ENCODE measurements around the gene ARTN.

Gene ARTN

DNA sequence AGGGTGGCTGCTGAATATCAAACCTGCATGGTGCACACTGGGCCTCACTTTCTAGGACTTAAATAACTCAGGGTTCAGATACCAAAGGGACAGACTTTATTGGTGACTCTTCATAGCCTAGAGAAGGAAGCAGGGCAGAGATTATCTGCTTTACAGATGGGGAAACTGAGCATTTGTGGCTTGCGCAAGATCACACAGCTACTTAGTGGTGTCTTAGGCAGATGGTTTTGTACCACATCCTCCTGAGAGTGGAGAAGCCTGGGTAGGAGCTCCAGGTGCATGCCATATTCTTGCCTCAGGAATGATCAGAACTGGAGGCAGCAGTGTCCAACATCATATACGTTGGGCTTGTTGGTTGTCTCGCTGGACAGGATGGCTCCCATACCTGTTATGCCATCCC, 29.4 kb downstream of the ARTN start:
- TF ChIP-seq POLR2A (IDR thresholded peaks at IDR 0.05; ENCODE audit: low read depth, low read length): no peak
- no peak for DNase-seq (ENCODE audit: insufficient read length)
- FAIRE-seq: no peak

DNA sequence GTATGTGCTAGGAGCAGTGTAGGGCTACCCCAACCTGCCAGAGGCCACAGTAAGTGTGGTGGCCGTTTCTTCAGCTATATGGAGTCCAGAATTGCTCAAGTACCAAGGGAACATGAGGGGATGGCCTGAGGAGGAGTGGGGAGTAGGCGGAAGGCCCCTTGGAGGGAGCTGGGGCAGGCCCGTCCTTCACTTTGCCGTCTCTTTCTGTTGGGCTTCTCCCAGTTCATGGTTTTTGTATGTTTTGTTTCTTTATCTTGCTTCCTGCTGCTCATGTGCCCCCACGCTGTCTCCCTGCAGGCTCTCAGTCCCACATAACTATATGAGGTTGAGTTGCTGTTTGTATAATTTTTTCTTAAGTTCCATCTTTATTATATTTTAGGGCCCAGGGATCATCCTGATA, 30.3 kb downstream of the ARTN start:
- no peak for DNase-seq (ENCODE audit: insufficient read length)
- FAIRE-seq: no peak

DNA sequence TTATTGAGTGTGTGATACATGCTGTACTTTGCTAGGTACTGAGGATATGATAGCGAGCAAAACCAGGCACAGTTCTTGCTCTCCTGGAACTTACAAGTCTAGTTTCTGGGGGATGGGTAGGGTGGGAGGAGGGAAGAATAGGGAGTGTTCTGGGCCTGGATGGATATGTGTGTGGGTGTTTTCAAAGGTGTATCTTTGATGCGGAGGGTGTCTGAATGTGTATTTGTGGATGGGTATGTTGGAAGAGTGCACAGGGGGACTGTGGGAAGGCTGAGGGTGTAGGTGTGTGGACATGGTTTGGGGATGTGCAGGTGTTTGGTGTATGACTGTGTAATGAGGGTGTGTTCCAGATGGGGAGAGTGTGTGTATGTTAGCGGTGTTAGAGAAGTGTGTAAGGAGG, 31.7 kb downstream of the ARTN start:
- no peak for FAIRE-seq
- TF ChIP-seq TAF1 (IDR thresholded peaks at IDR 0.05; ENCODE audit: borderline replicate concordance, low read depth, low read length) (no peak), POLR2A (IDR thresholded peaks at IDR 0.05; ENCODE audit: low read depth, low read length) (no peak), POLR2AphosphoS5 (IDR thresholded peaks at IDR 0.05; ENCODE audit: low read depth, low read length) (no peak)
- no peak for DNase-seq (ENCODE audit: insufficient read length)

More for the DNA sequence above, 30.3 kb downstream of the ARTN start:
- no peak for TF ChIP-seq POLR2AphosphoS5 (IDR thresholded peaks at IDR 0.05; ENCODE audit: low read depth, low read length)
- no peak for TF ChIP-seq TAF1 (IDR thresholded peaks at IDR 0.05; ENCODE audit: borderline replicate concordance, low read depth, low read length)
- no peak for TF ChIP-seq POLR2A (IDR thresholded peaks at IDR 0.05; ENCODE audit: low read depth, low read length)

DNA sequence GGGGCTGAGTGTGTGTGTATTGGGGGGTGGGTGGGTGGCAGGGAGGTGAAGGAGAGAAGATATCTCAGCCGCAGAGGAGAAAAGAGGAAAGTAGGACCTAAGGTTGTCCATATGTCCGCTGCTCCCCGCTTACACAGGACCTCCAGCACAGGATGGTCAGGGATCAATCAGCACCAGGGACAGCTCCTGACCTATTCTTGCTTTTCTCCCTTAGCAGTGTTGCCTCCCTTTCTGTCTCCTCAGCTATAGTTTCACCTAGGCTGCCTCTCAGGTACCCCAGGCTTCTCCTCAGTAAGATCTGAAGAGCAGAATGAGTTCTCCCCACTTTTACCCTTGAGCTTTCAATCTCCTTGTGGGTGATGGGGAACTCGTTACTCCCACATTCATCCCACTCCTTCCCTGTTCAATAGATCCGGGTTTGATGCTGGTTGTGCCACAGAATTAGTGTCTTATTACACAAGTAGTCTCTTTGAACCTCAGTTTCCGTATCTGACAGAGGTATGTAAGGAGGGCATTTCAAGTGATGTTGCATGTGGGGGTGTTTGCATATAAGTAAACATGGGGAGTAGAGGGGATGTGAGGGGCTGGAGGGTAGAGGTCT, 34.8 kb downstream of the ARTN start:
- TF ChIP-seq POLR2A (IDR thresholded peaks at IDR 0.05; ENCODE audit: low read depth, low read length) (no peak), POLR2AphosphoS5 (IDR thresholded peaks at IDR 0.05; ENCODE audit: low read depth, low read length) (no peak), TAF1 (IDR thresholded peaks at IDR 0.05; ENCODE audit: borderline replicate concordance, low read depth, low read length) (no peak)
- FAIRE-seq (no peak), DNase-seq (ENCODE audit: insufficient read length) (no peak)

DNA sequence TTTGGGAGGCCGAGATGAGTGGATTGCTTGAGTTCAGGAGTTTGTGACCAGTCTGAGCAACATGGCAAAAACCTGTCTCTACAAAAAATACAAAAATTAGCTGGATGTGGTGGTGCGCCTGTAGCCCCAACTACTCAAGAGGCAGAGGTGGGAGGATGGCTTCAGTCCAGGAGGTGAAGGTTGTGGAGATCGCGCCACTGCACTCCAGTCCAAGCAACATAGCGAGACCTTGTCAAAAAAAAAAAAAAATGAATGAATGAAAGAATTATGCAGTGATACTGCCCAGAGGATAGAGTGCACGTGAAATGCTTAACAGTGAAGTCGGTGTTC, 35.8 kb downstream of the ARTN start:
- TF ChIP-seq POLR2A (IDR thresholded peaks at IDR 0.05; ENCODE audit: low read depth, low read length) (no peak), POLR2AphosphoS5 (IDR thresholded peaks at IDR 0.05; ENCODE audit: low read depth, low read length) (no peak), TAF1 (IDR thresholded peaks at IDR 0.05; ENCODE audit: borderline replicate concordance, low read depth, low read length) (no peak)
- FAIRE-seq: no peak
- no peak for DNase-seq (ENCODE audit: insufficient read length)

GRCh38 chr1:43969746-43970466, 36.3 kb downstream of the ARTN start, which contains the start of gene DPH2:
DPH2 (plus strand) TSS chr1:43970010; CDS start chr1:43970176, 166 bp downstream.
- TF ChIP-seq POLR2A (IDR thresholded peaks at IDR 0.05; ENCODE audit: low read depth, low read length) (peak; percentile 64; the same call in 1 of the 2 replicates), TAF1 (IDR thresholded peaks at IDR 0.05; ENCODE audit: borderline replicate concordance, low read depth, low read length) (no peak), POLR2AphosphoS5 (IDR thresholded peaks at IDR 0.05; ENCODE audit: low read depth, low read length) (peak; percentile 67)
- DNase-seq (ENCODE audit: insufficient read length) (peak; percentile 99), FAIRE-seq (peak; percentile 98)

DNA sequence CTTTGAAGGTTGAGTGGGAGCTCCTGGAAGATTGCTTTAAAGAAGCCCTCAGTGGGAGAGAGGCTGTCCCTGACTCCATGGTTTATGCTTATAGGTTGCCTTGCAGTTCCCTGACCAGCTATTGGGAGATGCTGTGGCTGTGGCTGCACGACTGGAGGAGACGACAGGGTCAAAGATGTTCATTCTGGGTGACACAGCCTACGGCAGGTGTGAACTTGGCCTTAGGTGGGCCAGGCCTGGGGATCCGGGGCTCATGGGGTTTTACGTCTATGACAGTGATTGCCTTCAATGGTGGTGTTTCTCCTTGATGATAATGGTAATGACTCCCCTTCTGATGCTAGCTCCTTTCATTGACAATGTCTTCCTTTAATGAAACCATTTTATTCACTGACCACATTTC, 36.9 kb downstream of the ARTN start:
- peak; percentile 17 for FAIRE-seq
- no peak for DNase-seq (ENCODE audit: insufficient read length)
- TF ChIP-seq POLR2AphosphoS5 (IDR thresholded peaks at IDR 0.05; ENCODE audit: low read depth, low read length) (no peak), POLR2A (IDR thresholded peaks at IDR 0.05; ENCODE audit: low read depth, low read length) (no peak), TAF1 (IDR thresholded peaks at IDR 0.05; ENCODE audit: borderline replicate concordance, low read depth, low read length) (no peak)

GRCh38 chr1:43970911-43971310, 37.3 kb downstream of the ARTN start:
- TF ChIP-seq TAF1 (IDR thresholded peaks at IDR 0.05; ENCODE audit: borderline replicate concordance, low read depth, low read length) (no peak), POLR2AphosphoS5 (IDR thresholded peaks at IDR 0.05; ENCODE audit: low read depth, low read length) (no peak), POLR2A (IDR thresholded peaks at IDR 0.05; ENCODE audit: low read depth, low read length) (no peak)
- FAIRE-seq (no peak), DNase-seq (ENCODE audit: insufficient read length) (no peak)

DNA sequence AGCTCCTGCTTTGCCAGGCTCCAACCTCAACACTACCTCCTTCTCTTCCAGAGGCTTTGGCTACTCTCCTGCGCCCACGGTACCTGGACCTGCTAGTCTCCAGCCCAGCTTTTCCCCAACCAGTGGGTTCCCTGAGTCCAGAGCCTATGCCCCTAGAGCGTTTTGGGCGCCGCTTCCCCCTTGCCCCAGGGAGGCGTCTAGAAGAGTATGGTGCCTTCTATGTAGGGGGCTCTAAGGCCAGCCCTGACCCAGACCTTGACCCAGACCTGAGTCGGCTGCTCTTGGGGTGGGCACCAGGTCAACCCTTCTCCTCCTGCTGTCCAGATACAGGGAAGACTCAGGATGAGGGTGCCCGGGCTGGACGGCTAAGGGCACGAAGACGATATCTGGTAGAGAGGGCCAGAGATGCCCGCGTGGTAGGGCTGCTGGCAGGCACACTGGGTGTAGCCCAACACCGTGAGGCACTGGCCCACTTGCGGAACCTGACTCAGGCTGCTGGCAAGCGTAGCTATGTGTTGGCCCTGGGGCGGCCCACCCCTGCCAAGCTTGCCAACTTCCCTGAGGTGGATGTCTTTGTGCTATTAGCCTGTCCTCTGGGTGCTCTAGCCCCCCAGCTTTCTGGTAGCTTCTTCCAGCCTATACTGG, 37.9 kb downstream of the ARTN start:
- FAIRE-seq: no peak
- no peak for TF ChIP-seq TAF1 (IDR thresholded peaks at IDR 0.05; ENCODE audit: borderline replicate concordance, low read depth, low read length)
- TF ChIP-seq POLR2A (IDR thresholded peaks at IDR 0.05; ENCODE audit: low read depth, low read length): no peak
- no peak for TF ChIP-seq POLR2AphosphoS5 (IDR thresholded peaks at IDR 0.05; ENCODE audit: low read depth, low read length)
- no peak for DNase-seq (ENCODE audit: insufficient read length)

DNA sequence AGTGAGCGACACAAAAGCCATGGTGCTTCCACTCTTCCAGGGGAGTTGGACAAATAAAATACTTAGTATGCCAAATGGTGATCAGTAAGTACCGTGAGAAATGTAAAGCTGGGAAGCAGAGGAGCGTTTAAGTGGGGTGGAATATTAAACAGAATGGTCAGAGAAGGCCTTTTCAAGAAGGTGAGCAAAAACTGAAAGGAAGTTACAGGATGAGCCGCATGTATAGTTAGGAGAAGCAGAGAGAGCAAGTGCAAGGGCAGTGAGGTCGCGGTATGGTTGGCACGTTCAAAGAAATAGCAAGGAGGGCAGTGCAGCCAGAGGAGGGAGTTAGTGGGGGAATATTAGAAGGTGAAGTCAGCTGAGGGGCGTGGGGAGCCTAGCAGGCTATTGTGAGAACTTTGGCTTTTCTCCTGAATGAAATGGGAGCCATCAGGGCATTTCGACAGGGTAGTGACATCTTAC, 40.4 kb downstream of the ARTN start:
- no peak for TF ChIP-seq POLR2A (IDR thresholded peaks at IDR 0.05; ENCODE audit: low read depth, low read length)
- TF ChIP-seq POLR2AphosphoS5 (IDR thresholded peaks at IDR 0.05; ENCODE audit: low read depth, low read length): no peak
- no peak for TF ChIP-seq TAF1 (IDR thresholded peaks at IDR 0.05; ENCODE audit: borderline replicate concordance, low read depth, low read length)
- DNase-seq (ENCODE audit: insufficient read length): no peak
- no peak for FAIRE-seq

- FAIRE-seq (peak; percentile 99), DNase-seq (ENCODE audit: insufficient read length) (peak; percentile 98)
- TF ChIP-seq POLR2AphosphoS5 (IDR thresholded peaks at IDR 0.05; ENCODE audit: low read depth, low read length) (peak; percentile 82), POLR2A (IDR thresholded peaks at IDR 0.05; ENCODE audit: low read depth, low read length) (peak; percentile 69), TAF1 (IDR thresholded peaks at IDR 0.05; ENCODE audit: borderline replicate concordance, low read depth, low read length) (0 out of 2 replicates have a peak, but pooled peaks have one; percentile 12)
Observed at GRCh38 chr1:43974443-43975248, 41.0 kb downstream of the ARTN start, which contains the start of gene ATP6V0B. ATP6V0B (plus strand) TSS chr1:43974960; CDS start chr1:43975041, 81 bp downstream.

Measured in GM12892 (cell line).